A549 treated with AZD2906 at 1 μM for 4 hours (cell line): ENCODE results near the gene FCRL6. TPM values are rescaled to one million over a fixed set of nuclear protein-coding genes. Genes with fewer than 3 reads are reported as not detected.

Experiments used
- total RNA-seq: library from RNA; stranded (reverse); fragments of 200-300 nt; extraction: Qiagen RNA extraction; gene quantifications from 5 replicates; pipeline ENCODE4 v1.2.3, GENCODE V29; 2022

Gene FCRL6
- total RNA-seq = not detected in 5 replicates

DNA sequence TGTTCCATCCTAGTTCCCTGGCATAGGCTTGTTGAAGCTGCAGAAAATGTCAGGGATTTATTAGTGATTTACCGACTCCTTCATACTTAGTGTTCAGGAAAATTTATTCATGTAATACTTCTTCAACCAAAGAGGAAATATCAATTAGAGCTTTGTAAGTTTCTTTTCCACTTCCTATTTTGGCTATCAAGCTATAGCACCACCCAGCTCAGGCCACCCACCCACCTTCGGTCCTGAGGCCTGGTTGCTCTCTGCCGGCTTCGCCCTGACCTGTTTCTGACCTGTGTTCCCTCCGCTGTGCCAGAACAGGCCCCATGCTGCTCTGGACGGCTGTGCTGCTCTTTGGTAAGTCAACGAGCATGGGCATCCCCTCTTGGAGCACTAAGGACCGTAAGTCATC, at the start of gene FCRL6:
FCRL6 (plus strand) TSS at position 250 of the 400 bp plus-strand sequence; CDS start at position 315, 65 bp downstream.

DNA sequence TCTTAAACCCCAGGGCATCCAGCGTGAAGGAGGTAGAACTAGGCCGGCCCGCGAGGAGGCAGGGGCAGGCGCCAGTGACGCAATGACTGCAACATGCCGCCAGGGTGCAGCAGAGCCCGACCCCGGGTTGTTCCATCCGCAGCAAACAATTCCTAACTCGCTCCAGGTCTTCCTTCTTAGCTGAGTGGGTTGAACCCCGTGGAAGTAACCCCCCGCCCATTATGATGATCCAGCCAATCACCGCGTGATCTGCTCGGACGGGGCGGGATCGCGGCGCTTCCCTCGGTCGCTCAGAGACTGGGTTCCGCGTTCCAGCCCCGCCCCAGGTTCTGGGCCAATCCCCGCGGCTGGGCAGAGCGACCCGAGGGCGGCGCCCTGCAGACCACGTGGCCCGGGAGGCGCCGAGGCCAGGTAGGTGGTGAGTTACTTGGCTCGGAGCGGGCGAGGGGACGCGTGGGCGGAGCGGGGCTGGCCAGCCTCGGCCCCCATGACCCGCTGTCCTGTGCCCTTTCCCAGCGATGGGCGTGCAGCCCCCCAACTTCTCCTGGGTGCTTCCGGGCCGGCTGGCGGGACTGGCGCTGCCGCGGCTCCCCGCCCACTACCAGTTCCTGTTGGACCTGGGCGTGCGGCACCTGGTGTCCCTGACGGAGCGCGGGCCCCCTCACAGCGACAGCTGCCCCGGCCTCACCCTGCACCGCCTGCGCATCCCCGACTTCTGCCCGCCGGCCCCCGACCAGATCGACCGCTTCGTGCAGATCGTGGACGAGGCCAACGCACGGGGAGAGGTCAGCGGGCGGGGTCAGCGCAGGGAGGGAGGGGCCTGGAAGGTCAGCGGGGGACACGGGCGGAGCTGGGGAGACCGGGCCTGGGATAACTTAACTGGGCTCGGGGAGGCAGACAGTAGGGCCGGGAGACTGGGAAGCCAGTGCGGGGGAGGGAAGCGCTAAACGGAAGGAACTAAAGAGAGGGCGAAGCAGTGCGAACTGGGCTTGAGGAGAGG, 21.3 kb upstream of the FCRL6 start, which contains the start of gene DUSP23:
DUSP23 (plus strand) TSS at position 380 of the 1,000 bp plus-strand sequence; CDS start at position 519, 139 bp downstream.

GRCh38 chr1:159826441-159827101, 24.4 kb downstream of the FCRL6 start, which contains the start of gene SLAMF8:
SLAMF8 (plus strand) TSS chr1:159826873; CDS start chr1:159826899, 26 bp downstream.

GRCh38 chr1:159862557-159862956, 60.4 kb downstream of the FCRL6 start, which contains the start of gene VSIG8:
VSIG8 (minus strand) TSS chr1:159862657; CDS start chr1:159862521, 136 bp downstream.

Other genes starting within 250 kb of the FCRL6 start
- not detected in 5 replicates for gene APCS, start 214.5 kb upstream of the FCRL6 start, total RNA-seq
- gene CRP, start 87.8 kb upstream of the FCRL6 start, total RNA-seq = not detected in 5 replicates
- 53.3 to 87.3 TPM (median 77.5 TPM) in 5 replicates for gene DUSP23, start 21.4 kb upstream of the FCRL6 start, total RNA-seq
- gene SLAMF8, start 24.5 kb downstream of the FCRL6 start, total RNA-seq = 0.10 to 0.25 TPM (median 0.16 TPM) in 5 replicates
- 0.03 to 0.11 TPM in 2 of 5 replicates, not detected in the others for gene VSIG8, start 60.3 kb downstream of the FCRL6 start, total RNA-seq
- gene CFAP45, start 97.8 kb downstream of the FCRL6 start, total RNA-seq = 0.49 to 0.67 TPM (median 0.55 TPM) in 5 replicates
- 1,017 to 1,045 TPM (median 1,025 TPM) in 5 replicates for gene TAGLN2, start 123.1 kb downstream of the FCRL6 start, total RNA-seq
- 0.12 to 0.22 TPM (median 0.15 TPM) in 5 replicates for gene IGSF9, start 143.3 kb downstream of the FCRL6 start, total RNA-seq
- gene SLAMF9, start 151.9 kb downstream of the FCRL6 start, total RNA-seq = 0.25 to 0.64 TPM (median 0.41 TPM) in 5 replicates
- 3.8 to 5.1 TPM (median 4.3 TPM) in 5 replicates for gene PIGM, start 229.6 kb downstream of the FCRL6 start, total RNA-seq